NCI-H1092 treated with DMSO at 0.1 percent for 48 hours (cell line): ENCODE results near the gene CRYGN.

Source experiments
- DNase-seq: peaks from one replicate; lab custom pipeline; 2025; lab: John Stamatoyannopoulos, UW

The CRYGN gene

DNA sequence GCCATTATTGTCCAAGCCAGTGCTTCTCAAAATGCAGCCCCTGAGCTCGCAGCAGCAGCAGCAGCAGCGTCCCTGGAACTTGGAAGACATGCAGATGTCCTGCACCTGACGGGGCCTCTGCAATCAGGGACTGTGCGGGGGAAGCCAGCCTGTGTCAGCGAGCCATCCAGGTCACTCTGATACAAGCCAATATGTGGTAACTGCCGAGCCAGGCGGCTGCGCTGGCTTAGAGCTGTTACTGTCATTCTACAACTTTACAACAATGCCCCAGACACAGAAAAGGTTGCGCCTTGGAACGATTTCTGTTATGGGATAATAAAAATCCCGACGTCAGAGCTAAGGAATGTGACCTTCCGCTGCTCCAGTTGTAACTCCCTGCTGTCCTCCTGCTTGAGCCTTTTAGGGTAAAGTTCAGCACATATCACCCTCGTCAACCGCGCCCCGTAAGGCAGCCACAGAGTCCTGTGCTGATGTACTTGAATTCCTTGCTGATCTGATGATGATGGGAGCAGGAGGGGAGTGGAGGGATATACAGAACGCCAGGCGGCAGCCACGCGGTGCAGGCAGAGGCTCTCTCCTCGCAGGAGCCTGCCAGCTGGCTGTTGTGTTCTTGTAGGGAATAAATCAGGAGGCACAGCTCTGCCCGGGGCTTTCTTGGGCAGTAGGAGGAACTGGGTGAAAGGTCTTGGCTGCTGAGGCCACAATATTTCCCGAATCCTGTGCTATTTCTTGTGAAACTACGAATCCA, 20.0 kb upstream of the CRYGN start:
- DNase-seq, result no peak

GRCh38 chr7:151457534-151457933, 17.6 kb upstream of the CRYGN start:
- no peak for DNase-seq

DNA sequence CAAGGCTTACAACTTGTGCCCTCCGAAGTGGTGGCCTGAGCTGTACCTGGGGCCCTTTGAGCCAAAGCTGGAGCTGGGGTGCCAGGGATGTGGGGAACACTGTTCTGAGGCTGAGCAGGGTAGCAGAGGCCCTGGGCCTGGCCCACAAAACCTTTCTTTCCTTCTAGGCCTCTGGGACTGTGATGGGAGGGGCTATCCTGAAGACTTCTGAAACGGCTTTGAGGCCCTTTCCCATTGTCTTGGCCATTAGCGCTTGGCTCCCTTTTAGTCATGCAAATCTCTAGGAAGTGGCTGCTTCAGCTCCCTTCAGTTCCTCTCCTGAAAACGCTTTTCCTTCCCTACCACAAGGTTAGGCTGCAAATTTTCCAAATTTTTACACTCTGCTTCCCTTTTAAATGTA, 16.8 kb upstream of the CRYGN start:
- no peak for DNase-seq

- no peak for DNase-seq
These were observed 16.3 kb upstream of the CRYGN start for GRCh38 chr7:151456276-151456675.

GRCh38 chr7:151455690-151456089, 15.7 kb upstream of the CRYGN start:
- DNase-seq, result no peak

DNA sequence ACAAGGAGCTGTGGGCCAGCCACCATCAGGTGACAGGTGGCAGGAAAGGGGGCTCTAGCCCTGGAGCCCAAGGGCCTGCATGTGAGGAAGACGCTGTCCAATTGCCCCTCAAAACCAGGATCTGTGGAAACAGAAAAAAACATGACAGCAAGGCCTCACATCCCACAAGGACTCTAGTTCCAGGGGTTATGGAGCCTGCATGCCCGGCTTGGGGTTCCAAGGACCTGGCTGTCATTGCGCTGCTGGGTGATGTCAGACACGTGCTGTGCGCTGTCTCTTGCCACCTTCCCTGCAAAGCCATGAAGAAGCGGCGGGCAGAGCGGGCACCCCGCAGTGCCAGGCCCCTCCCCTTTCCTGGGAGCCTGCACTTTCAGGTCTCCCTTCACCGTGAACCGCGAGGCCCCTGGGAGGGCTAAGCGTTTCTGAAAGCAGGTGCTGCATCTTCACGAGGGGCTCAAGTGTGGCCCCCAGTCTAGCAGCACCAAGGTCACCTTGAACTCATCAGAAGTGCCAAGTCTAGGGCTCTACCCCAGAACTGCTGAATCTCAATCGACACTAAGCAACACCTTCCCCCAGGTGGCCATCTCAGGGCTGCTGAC, 15.1 kb upstream of the CRYGN start:
- DNase-seq, result no peak

DNA sequence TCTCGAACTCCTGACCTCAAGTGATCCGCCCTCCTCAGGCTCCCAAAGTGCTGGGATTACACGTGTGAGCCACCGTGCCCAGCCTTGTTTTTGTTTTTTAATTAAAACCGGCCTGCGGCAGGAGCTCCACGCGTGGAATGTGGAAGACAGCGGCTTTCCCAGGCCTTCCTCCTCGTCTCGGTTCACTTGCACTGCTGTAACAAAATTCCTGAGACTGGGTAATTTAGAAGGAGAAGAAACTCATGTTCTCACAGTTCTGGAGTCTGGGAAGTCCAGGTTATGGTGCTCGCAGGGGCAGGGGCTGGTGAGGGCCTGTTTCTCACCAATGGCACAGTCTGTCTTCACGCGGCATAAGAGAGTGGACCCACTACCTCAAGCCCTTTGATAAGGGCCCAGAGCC, 14.4 kb upstream of the CRYGN start:
- no peak for DNase-seq

- DNase-seq, result no peak
These were observed 13.4 kb upstream of the CRYGN start for GRCh38 chr7:151453326-151453791.

DNA sequence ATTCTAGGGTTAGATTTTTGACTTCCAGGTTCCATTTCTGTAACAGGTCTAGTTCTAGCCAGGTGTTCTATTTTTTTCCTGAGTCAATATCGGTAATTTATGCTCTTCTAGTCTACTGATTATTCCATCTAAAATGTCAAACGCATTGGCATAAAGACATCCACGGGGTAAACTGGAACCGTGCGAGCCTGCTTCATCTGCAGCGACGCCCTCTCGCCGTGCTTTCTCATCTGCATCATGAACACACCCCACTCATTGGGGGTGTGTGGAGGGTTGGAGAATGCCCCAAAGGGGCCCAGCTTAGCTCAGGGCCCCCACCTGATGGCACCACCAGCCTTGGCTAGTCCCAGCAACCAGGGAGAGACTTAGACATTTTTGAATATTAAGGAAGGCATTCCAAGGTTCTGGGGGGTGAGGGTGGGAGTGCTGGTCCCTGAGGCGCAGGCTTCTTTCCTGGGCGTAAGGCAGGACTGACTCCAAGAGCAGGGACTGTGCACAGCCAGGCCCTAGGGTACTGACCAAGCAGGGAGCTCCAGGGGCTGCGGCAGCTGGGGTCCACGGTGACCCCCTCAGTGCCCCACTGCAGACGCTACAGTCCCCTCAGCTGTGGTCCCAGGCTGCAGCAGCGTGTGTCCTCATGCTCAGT, 12.9 kb upstream of the CRYGN start:
- DNase-seq, result no peak

DNA sequence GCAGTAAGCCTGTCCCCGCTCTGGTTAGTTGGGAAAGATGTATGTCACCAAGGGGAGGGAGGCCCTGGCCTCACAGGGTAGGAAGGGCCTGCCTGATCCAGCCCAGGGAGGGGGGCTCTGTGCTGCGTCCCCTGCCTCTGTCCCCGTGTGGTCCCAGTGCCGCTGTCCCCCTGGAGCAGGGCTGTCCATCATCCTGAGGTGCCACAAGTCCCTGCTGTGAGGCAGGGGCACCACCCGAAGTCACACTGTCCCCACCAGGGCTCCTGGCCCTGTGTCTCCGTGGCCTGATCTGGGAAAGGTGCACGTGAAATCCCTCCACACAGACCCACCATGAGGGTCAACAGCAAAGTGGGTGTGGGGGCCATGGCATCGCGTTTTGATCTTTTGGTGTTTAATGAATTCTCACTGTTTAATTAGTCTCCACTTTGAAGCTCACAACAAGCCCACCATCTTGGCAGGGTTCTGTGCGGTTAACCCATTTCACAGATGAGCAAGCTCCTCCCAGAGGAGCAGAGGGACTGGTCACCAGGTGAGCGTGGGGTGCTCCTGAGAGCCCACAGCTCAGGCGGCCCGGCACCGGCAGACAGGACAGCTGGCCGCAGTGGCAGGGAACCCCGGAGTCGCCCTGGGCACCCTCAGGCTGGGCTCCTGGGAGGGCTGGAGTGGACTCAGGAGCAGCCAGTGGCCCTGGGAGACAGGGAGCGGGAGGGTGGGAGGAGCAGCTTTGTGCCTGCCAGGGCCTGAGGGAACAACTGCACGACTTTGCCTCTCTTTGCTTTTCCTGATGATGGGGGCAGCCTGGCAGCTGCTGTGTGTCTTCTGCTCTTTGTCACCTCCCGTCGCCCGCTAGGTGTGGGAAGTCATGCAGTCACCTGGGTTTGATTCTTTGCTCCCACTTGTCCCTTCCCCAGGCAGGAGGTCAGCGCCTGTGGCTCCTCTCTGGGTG, 12.0 kb upstream of the CRYGN start:
- DNase-seq, result no peak

DNA sequence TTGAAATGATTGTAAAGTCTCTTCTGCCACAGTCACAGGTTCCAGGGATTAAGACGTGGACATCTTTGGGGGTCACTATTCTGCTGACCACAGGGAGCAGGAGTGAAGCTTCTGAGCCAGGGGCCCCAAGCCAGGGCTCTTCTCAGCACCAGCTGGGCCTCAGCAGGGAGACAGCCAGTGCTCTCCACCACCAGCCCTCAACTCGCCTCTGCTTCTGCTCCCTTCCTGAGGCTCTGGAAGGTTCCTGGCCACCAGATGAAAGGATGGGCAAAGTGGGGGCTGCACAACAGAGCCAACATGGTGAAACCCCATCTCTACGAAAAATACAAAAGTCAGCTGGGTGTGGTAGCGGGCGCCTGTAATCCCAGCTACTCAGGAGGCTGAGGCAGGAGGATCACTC, 11.2 kb upstream of the CRYGN start:
- no peak for DNase-seq

DNA sequence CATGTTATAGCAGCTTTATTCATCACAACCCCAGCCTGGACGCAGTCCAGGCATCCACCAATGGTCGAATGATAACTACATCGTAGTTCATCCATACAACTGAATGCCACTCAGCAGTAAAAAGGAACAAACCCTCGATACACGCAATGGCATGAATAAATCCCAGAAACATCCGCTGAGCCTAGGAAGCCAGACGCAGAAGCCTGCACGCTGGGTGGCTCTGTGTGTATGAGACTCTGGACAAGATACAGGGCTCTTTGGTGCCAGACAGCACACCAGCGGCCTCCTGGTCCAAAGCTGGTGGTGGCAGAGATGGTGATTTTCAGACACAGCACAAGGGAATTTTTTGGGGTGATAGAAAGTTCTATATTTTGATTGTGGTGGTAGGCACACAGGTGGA, 10.0 kb upstream of the CRYGN start:
- DNase-seq, result no peak

DNA sequence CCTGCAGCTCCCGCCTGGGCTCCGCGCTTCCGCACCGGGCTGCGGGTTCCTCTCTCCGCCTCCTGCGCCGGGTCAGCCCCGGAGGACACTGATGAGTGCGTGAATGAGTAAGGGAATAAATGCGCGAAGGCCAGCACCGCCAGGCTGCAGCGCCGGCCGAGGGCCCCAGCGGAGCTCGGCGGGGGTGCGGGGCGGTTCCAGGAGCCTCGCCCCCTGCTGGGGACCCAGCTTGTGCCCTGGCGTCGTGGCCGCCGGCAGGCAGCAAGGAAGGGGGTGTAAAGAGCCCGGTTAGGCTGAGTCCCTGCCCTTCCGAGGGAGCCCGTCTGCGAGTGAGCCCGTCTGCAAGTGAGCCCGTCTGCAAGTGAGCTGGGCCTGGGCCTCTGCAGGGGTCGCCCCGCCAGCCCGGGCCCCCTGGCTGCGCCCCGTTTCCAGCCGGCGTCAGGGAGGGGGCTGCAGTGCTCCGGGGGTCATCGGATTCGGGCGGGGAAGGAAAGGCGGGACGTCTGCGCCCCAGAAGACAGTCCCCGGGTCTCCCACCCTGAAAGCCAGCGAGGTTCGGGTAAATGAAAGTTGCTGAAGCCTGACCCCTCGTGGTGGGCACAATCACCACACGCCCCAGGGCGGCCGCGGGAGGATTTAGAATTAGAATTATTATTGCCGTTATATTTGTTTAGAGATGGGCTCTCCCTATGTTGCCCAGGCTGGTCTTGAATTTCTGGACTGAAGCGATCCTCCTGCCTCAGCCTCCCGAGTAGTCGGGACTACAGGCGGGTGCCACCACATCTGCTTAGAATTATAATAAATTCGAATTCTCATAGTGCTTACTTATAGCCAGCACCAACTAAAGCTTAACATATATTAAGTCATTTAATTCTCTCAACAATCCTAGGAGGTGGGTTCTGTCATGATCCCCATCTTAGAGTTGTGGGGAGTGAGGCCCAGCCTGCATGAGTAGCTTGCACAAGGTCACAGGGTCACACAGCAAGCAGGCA, 8.6 kb upstream of the CRYGN start:
- DNase-seq, result peak; percentile 63

DNA sequence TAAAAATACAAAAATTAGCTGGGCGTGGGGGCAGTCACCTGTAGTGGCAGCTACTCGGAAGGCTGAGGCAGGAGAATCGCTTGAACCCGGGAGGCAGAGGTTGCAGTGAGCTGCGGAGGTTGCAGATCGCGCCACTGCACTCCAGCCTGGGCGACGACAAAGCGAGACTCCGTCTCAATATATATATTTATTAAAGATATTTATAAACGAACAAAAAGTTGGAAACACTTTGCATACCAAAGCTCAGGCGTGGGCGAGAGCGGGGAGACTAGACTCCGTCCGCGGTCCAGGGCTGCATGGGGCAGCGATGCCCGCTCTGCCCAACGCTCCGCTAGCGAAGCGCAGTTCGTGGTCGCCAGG, 7.9 kb upstream of the CRYGN start:
- no peak for DNase-seq

GRCh38 chr7:151447312-151447711, 7.4 kb upstream of the CRYGN start:
- DNase-seq, result no peak

DNA sequence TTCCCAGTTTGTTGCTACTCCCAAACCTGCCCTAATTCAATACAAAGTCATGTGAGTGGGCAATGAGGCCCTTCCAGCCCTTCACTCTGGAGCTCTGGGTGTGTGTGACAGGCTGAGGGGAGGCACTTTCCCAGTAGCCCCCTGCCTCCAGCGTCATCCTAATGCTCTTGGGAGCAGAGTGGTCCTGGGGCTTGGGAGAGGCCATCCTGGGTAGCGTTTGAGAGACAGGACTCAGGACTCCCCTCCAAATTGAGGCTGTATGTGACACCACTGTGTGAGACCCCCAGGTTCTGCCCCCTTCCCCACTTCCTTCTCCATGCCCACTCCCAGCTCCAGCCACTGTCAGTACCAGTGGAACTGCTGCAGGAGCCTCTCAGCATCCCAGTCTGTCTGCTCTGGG, 6.5 kb upstream of the CRYGN start:
- DNase-seq, result no peak

GRCh38 chr7:151444632-151445031, 4.7 kb upstream of the CRYGN start:
- DNase-seq, result no peak

- DNase-seq, result no peak
These were observed 3.0 kb upstream of the CRYGN start for GRCh38 chr7:151442776-151443496.

DNA sequence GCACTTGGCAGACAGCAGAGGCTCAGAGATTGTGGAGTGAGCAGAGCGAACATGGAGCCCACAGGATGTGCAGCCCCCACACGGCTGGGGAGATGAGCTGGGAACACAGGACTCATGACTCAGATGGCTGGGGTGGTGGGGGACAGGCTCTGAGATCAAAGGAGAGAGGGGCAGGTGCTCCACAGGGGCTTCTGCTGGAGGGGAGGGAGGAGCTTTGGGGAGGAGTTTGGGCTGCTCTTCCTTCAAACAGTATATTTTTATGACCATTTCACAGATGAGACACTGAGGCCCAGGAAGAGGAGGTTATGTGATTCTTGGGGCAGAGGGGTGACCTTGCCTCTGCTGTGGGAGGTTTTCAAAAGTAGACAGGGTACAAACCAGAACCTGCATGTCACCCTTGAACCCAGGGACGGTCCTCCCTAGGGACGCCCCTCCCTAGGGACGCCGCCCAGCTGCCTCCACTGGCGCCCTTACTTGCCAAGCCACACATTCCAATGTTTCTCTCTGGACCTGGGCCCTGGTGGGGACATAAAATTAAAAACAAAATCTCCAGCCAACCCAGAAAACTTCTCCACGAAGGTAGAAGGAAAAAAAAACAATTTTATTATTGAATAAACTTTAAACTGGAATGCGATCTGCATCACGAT, 981 bp upstream of the CRYGN start:
- no peak for DNase-seq
